Activated CD8-positive, alpha-beta T cell treated with anti-CD3 and anti-CD28 coated beads, Interleukin-2, amount 10 ng/mL, durations not matched to agents 7 days and 5 days (primary cell): Measurements from ENCODE around the gene PXYLP1. TPM values are rescaled to one million over a fixed set of nuclear protein-coding genes. Genes with fewer than 3 reads are reported as not detected.

ENCODE experiments used
- ATAC-seq: fragments of 150-1000 bp; cut with Tn5 transposase; one replicate; pipeline ENCODE4 v1.10.0; 2021; ENCODE audit warnings: moderate library complexity
- CTCF ChIA-PET: fragments of 350-600 bp; sonication (Branson Sonifier 250); formaldehyde crosslinking; loops from one replicate; lab custom pipeline; 2021; ENCODE audit warnings: antibody characterized with exemption; lab: Charles Lee
- POLR2A ChIA-PET: fragments of 350-600 bp; sonication (Branson Sonifier 250); formaldehyde crosslinking; loops from one replicate; lab custom pipeline; 2021; ENCODE audit warnings: antibody characterized with exemption; lab: Charles Lee
- DNase-seq: peaks from one replicate; pipeline ENCODE4 v3.0.0-alpha.2; 2020
- H3K27ac Mint-ChIP-seq: one replicate; pipeline ENCODE4 v1.8.0; 2021; ENCODE audit warnings: mild to moderate bottlenecking, mixed read lengths
- H3K27me3 Mint-ChIP-seq: one replicate; pipeline ENCODE4 v1.8.0; 2021; ENCODE audit warnings: low read depth, mixed read lengths
- H3K36me3 Mint-ChIP-seq: one replicate; pipeline ENCODE4 v1.8.0; 2021; ENCODE audit warnings: low read depth, mixed read lengths
- H3K4me1 Mint-ChIP-seq: one replicate; pipeline ENCODE4 v1.8.0; 2021; ENCODE audit warnings: low read depth, mixed read lengths
- H3K4me3 Mint-ChIP-seq: one replicate; pipeline ENCODE4 v1.8.0; 2021; ENCODE audit warnings: mild to moderate bottlenecking, mixed read lengths
- H3K9me3 Mint-ChIP-seq: one replicate; pipeline ENCODE4 v1.8.0; 2022; ENCODE audit warnings: mixed read lengths; ENCODE audit not compliant: insufficient read depth
- total RNA-seq, 2 experiments: library from RNA; stranded (reverse); gene quantifications; one replicate each; pipeline ENCODE4 v1.2.3, GENCODE V29; 2021

The PXYLP1 gene
- total RNA-seq, 2 experiments from 2014 or later = 15.0 to 16.5 TPM

- Mint-ChIP-seq H3K27ac (no peak overlapping the region), H3K27me3 (no peaks in the 10 kb centered on the region), H3K4me3 (no peak overlapping the region), H3K4me1 (peaks cover 2% of the 10 kb centered on the region), H3K9me3 (no peaks in the 10 kb centered on the region), H3K36me3 (no peaks in the 10 kb centered on the region)
- CTCF ChIA-PET = interaction anchor here (1.0 to 2.8 kb wide), 2 partner anchors 15 to 34 kb away, joined by 4 to 6 read pairs; no protein-coding TSS in a partner anchor
- POLR2A ChIA-PET = no interaction called here
- DNase-seq (no peak), ATAC-seq (no peak)
These were observed 95.0 kb downstream of the PXYLP1 start for GRCh38 chr3:141326626-141327025.

- Mint-ChIP-seq H3K27ac (no peak overlapping the region), H3K4me3 (no peak overlapping the region), H3K9me3 (no peaks in the 10 kb centered on the region), H3K27me3 (no peaks in the 10 kb centered on the region), H3K4me1 (no peaks in the 10 kb centered on the region), H3K36me3 (no peaks in the 10 kb centered on the region)
- DNase-seq (no peak), ATAC-seq (no peak)
- ChIA-PET CTCF (interaction anchor here (1.4 kb wide), 1 partner anchor 124 kb away, joined by 3 read pairs; no protein-coding TSS in a partner anchor), POLR2A (no interaction called here)
These were observed 96.9 kb downstream of the PXYLP1 start for GRCh38 chr3:141328286-141329166.

- Mint-ChIP-seq H3K4me1 (no peaks in the 10 kb centered on the region), H3K27ac (no peak overlapping the region), H3K4me3 (no peak overlapping the region), H3K27me3 (no peaks in the 10 kb centered on the region), H3K9me3 (no peaks in the 10 kb centered on the region), H3K36me3 (no peaks in the 10 kb centered on the region)
- ATAC-seq = no peak
- CTCF ChIA-PET = no interaction called here
- POLR2A ChIA-PET = interaction anchor here (1.4 kb wide), 1 partner anchor 18 kb away, joined by 4 read pairs; no protein-coding TSS in a partner anchor
- DNase-seq = no peak
These were observed 98.6 kb downstream of the PXYLP1 start for GRCh38 chr3:141330235-141330634.

GRCh38 chr3:141330718-141331376 is 99.2 kb downstream of the PXYLP1 start:
- DNase-seq = no peak
- no peak overlapping the region for H3K27ac Mint-ChIP-seq
- ChIA-PET CTCF (interaction anchor here (1.8 kb wide), 1 partner anchor 121 kb away, joined by 5 read pairs; no protein-coding TSS in a partner anchor), POLR2A (interaction anchor here (1.4 kb wide), 1 partner anchor 19 kb away, joined by 4 read pairs; no protein-coding TSS in a partner anchor)
- H3K9me3 Mint-ChIP-seq = no peaks in the 10 kb centered on the region
- H3K4me1 Mint-ChIP-seq = no peaks in the 10 kb centered on the region
- H3K4me3 Mint-ChIP-seq = no peak overlapping the region
- no peak for ATAC-seq
- H3K36me3 Mint-ChIP-seq = no peaks in the 10 kb centered on the region
- no peaks in the 10 kb centered on the region for H3K27me3 Mint-ChIP-seq

GRCh38 chr3:141331377-141332318 is 100.0 kb downstream of the PXYLP1 start:
- H3K27ac Mint-ChIP-seq = no peak overlapping the region
- no peaks in the 10 kb centered on the region for H3K36me3 Mint-ChIP-seq
- no peaks in the 10 kb centered on the region for H3K27me3 Mint-ChIP-seq
- no peaks in the 10 kb centered on the region for H3K4me1 Mint-ChIP-seq
- ChIA-PET CTCF (interaction anchor here (1.0 to 1.8 kb wide), 2 partner anchors 29 to 120 kb away, joined by 3 to 5 read pairs; no protein-coding TSS in a partner anchor), POLR2A (interaction anchor here (1.4 kb wide), 1 partner anchor 20 kb away, joined by 4 read pairs; no protein-coding TSS in a partner anchor)
- no peak overlapping the region for H3K4me3 Mint-ChIP-seq
- no peak for DNase-seq
- no peaks in the 10 kb centered on the region for H3K9me3 Mint-ChIP-seq
- no peak for ATAC-seq

- no peaks in the 10 kb centered on the region for H3K9me3 Mint-ChIP-seq
- no peaks in the 10 kb centered on the region for H3K4me1 Mint-ChIP-seq
- ChIA-PET POLR2A (no interaction called here), CTCF (interaction anchor here (1.0 to 1.8 kb wide), 2 partner anchors 28 to 120 kb away, joined by 3 to 5 read pairs; no protein-coding TSS in a partner anchor)
- no peak overlapping the region for H3K27ac Mint-ChIP-seq
- no peaks in the 10 kb centered on the region for H3K36me3 Mint-ChIP-seq
- DNase-seq = no peak
- peaks cover 1% of the 10 kb centered on the region for H3K27me3 Mint-ChIP-seq
- no peak for ATAC-seq
- H3K4me3 Mint-ChIP-seq = no peak overlapping the region
These were observed 100.8 kb downstream of the PXYLP1 start for GRCh38 chr3:141332416-141332815.

- H3K27me3 Mint-ChIP-seq = peaks cover 2% of the 10 kb centered on the region
- no peaks in the 10 kb centered on the region for H3K36me3 Mint-ChIP-seq
- ATAC-seq (no peak), DNase-seq (no peak)
- CTCF ChIA-PET = interaction anchor here (1.1 kb wide), 1 partner anchor 22 kb away, joined by 5 read pairs; no protein-coding TSS in a partner anchor
- H3K27ac Mint-ChIP-seq = no peak overlapping the region
- no peak overlapping the region for H3K4me3 Mint-ChIP-seq
- POLR2A ChIA-PET = no interaction called here
- H3K4me1 Mint-ChIP-seq = no peaks in the 10 kb centered on the region
- H3K9me3 Mint-ChIP-seq = no peaks in the 10 kb centered on the region
These were observed 102.4 kb downstream of the PXYLP1 start for GRCh38 chr3:141333836-141334626.

- Mint-ChIP-seq H3K27ac (no peak overlapping the region), H3K36me3 (no peaks in the 10 kb centered on the region), H3K4me3 (no peak overlapping the region), H3K27me3 (peaks cover 2% of the 10 kb centered on the region), H3K4me1 (no peaks in the 10 kb centered on the region), H3K9me3 (no peaks in the 10 kb centered on the region)
- DNase-seq (no peak), ATAC-seq (no peak)
- ChIA-PET POLR2A (no interaction called here), CTCF (interaction anchor here (1.7 kb wide), 1 partner anchor 120 kb away, joined by 4 read pairs; no protein-coding TSS in a partner anchor)
These were observed 103.1 kb downstream of the PXYLP1 start for GRCh38 chr3:141334627-141335250.

- POLR2A ChIA-PET = no interaction called here
- DNase-seq = no peak
- no peak for ATAC-seq
- no peaks in the 10 kb centered on the region for H3K4me1 Mint-ChIP-seq
- no peaks in the 10 kb centered on the region for H3K36me3 Mint-ChIP-seq
- CTCF ChIA-PET = interaction anchor here (0.9 to 1.7 kb wide), 2 partner anchors 24 to 119 kb away, joined by 3 to 4 read pairs; no protein-coding TSS in a partner anchor
- no peak overlapping the region for H3K4me3 Mint-ChIP-seq
- peaks cover 2% of the 10 kb centered on the region for H3K27me3 Mint-ChIP-seq
- H3K9me3 Mint-ChIP-seq = no peaks in the 10 kb centered on the region
- H3K27ac Mint-ChIP-seq = no peak overlapping the region
These were observed 104.0 kb downstream of the PXYLP1 start for GRCh38 chr3:141335531-141336061.
